ENCODE results near the gene PIEZO2. TPM values are rescaled to one million over a fixed set of nuclear protein-coding genes. Genes with fewer than 3 reads are reported as not detected.

The PIEZO2 gene
- polyA plus RNA-seq, 1 donor (not counting 4 experiments of a cell fraction or from before 2014, with no cell fraction given) = not detected

DNA sequence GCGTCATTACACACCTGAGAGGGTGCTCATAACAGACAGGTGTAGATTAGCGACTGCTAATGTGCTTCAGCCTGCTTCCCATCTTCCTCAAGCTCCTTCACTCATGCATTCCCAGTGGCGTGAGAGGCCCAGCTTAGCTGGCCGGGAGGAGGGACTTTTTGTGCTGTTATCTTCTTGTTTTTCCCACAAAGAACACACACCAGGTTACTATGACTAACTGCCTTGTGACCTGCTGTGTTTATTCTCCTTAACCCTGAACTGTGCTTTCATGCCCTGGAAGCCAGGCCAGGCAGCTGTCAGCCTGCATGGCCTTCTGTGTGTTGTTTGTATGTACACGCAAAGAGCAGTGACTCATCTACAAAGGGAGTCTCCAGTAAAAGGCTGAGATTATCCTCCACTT is 143.8 kb downstream of the PIEZO2 start:
- no peak for DNase-seq (ENCODE audit: low read depth, low spot score)
- FAIRE-seq = no peak
- no peak for TF ChIP-seq EZH2 (IDR thresholded peaks at IDR 0.05; ENCODE audit: low read length)
- TF ChIP-seq, protein P1, sequence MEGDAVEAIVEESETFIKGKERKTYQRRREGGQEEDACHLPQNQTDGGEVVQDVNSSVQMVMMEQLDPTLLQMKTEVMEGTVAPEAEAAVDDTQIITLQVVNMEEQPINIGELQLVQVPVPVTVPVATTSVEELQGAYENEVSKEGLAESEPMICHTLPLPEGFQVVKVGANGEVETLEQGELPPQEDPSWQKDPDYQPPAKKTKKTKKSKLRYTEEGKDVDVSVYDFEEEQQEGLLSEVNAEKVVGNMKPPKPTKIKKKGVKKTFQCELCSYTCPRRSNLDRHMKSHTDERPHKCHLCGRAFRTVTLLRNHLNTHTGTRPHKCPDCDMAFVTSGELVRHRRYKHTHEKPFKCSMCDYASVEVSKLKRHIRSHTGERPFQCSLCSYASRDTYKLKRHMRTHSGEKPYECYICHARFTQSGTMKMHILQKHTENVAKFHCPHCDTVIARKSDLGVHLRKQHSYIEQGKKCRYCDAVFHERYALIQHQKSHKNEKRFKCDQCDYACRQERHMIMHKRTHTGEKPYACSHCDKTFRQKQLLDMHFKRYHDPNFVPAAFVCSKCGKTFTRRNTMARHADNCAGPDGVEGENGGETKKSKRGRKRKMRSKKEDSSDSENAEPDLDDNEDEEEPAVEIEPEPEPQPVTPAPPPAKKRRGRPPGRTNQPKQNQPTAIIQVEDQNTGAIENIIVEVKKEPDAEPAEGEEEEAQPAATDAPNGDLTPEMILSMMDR (optimal IDR thresholded peaks at IDR 0.05 in 1 of 3, IDR thresholded peaks at IDR 0.05 in 1 of 3, conservative IDR thresholded peaks at IDR 0.05 in 1 of 3; ENCODE audit: extremely low read depth in 1 of 3, insufficient read depth in 2 of 3, low read length in 3 of 3) = no peak
- no peaks in the 10 kb centered on the region for H4K20me1 ChIP-seq (ENCODE audit: control insufficient read depth, extremely low read depth, insufficient read depth, low read length)
- no peaks in the 10 kb centered on the region for H3K9me1 ChIP-seq (ENCODE audit: control insufficient read depth, extremely low read depth, insufficient read depth, low read length)
- no peak overlapping the region for H3K9ac ChIP-seq (ENCODE audit: control insufficient read depth, extremely low read depth, insufficient read depth, low read length)
- dilution Hi-C loops (cut with MboI; ENCODE audit: extremely low pct_ligation_motif_present, low sequenced_read_pairs) = no loop called here
- no peaks in the 10 kb centered on the region for H3K9me3 ChIP-seq (ENCODE audit: control insufficient read depth, low read depth, low read length)
- H3K27me3 ChIP-seq (ENCODE audit: control insufficient read depth, extremely low read depth, insufficient read depth, low read length) = no peaks in the 10 kb centered on the region
- no peak overlapping the region for H2AFZ ChIP-seq (ENCODE audit: control insufficient read depth, low read length)
- no peak overlapping the region for H3K27ac ChIP-seq (ENCODE audit: control insufficient read depth, insufficient read depth, low read length)
- H3K4me3 ChIP-seq (ENCODE audit: control insufficient read depth in 2 of 3, extremely low read depth in 1 of 3, insufficient read depth in 2 of 3, low read depth in 1 of 3, low read length in 3 of 3) = no peak overlapping the region
- no peak overlapping the region for H3K4me2 ChIP-seq (ENCODE audit: control insufficient read depth, extremely low read depth, insufficient read depth, low read depth, low read length)
- peaks cover 7% of the 10 kb centered on the region for H3K4me1 ChIP-seq (ENCODE audit: control insufficient read depth, extremely low read depth, insufficient read depth, low read length)
- no peaks in the 10 kb centered on the region for H3K36me3 ChIP-seq (ENCODE audit: control insufficient read depth in 2 of 2, extremely low read depth in 1 of 2, insufficient read depth in 2 of 2, low read length in 2 of 2)
- no peaks in the 10 kb centered on the region for H3K79me2 ChIP-seq (ENCODE audit: control insufficient read depth, insufficient read depth, low read length)

DNA sequence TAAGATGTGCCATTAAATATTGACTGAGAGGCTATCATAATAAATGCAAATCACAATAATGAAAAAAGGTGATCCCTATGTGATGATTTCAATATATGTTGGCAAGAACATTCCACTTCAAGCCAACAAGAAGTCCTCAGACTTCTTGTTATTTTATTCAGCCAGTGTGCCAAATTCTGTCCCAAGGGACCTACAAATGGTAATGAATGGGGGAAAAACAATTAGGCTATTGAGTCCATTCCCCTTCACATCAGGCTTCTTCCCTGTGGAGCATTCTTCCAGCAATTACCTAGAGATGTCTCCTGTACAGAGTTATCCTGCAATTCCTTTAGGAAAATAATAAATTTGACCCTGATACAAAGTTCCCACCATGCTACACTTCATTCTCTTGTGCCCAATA is 144.4 kb downstream of the PIEZO2 start:
- H3K4me1 ChIP-seq (ENCODE audit: control insufficient read depth, extremely low read depth, insufficient read depth, low read length) = peaks cover 7% of the 10 kb centered on the region
- no peak for FAIRE-seq
- TF ChIP-seq, protein P1 (optimal IDR thresholded peaks at IDR 0.05 in 1 of 3, IDR thresholded peaks at IDR 0.05 in 1 of 3, conservative IDR thresholded peaks at IDR 0.05 in 1 of 3; ENCODE audit: extremely low read depth in 1 of 3, insufficient read depth in 2 of 3, low read length in 3 of 3) = no peak
- TF ChIP-seq EZH2 (IDR thresholded peaks at IDR 0.05; ENCODE audit: low read length) = no peak
- H3K36me3 ChIP-seq (ENCODE audit: control insufficient read depth in 2 of 2, extremely low read depth in 1 of 2, insufficient read depth in 2 of 2, low read length in 2 of 2) = no peaks in the 10 kb centered on the region
- H3K4me2 ChIP-seq (ENCODE audit: control insufficient read depth, extremely low read depth, insufficient read depth, low read depth, low read length) = no peak overlapping the region
- no peaks in the 10 kb centered on the region for H3K27me3 ChIP-seq (ENCODE audit: control insufficient read depth, extremely low read depth, insufficient read depth, low read length)
- no peaks in the 10 kb centered on the region for H3K9me1 ChIP-seq (ENCODE audit: control insufficient read depth, extremely low read depth, insufficient read depth, low read length)
- DNase-seq (ENCODE audit: low read depth, low spot score) = no peak
- no peak overlapping the region for H2AFZ ChIP-seq (ENCODE audit: control insufficient read depth, low read length)
- H3K79me2 ChIP-seq (ENCODE audit: control insufficient read depth, insufficient read depth, low read length) = no peaks in the 10 kb centered on the region
- H3K4me3 ChIP-seq (ENCODE audit: control insufficient read depth in 2 of 3, extremely low read depth in 1 of 3, insufficient read depth in 2 of 3, low read depth in 1 of 3, low read length in 3 of 3) = no peak overlapping the region
- H3K27ac ChIP-seq (ENCODE audit: control insufficient read depth, insufficient read depth, low read length) = peak overlapping the region; percentile 21
- H3K9ac ChIP-seq (ENCODE audit: control insufficient read depth, extremely low read depth, insufficient read depth, low read length) = no peak overlapping the region
- no peaks in the 10 kb centered on the region for H4K20me1 ChIP-seq (ENCODE audit: control insufficient read depth, extremely low read depth, insufficient read depth, low read length)
- dilution Hi-C loops (cut with MboI; ENCODE audit: extremely low pct_ligation_motif_present, low sequenced_read_pairs) = no loop called here
- no peaks in the 10 kb centered on the region for H3K9me3 ChIP-seq (ENCODE audit: control insufficient read depth, low read depth, low read length)

Measured in keratinocyte (primary cell).